Measurements from ENCODE around the gene NPHP1.
A peak's percentile ranks its signal among the peaks of the same experiment; 100 is the strongest.

NPHP1 gene

DNA sequence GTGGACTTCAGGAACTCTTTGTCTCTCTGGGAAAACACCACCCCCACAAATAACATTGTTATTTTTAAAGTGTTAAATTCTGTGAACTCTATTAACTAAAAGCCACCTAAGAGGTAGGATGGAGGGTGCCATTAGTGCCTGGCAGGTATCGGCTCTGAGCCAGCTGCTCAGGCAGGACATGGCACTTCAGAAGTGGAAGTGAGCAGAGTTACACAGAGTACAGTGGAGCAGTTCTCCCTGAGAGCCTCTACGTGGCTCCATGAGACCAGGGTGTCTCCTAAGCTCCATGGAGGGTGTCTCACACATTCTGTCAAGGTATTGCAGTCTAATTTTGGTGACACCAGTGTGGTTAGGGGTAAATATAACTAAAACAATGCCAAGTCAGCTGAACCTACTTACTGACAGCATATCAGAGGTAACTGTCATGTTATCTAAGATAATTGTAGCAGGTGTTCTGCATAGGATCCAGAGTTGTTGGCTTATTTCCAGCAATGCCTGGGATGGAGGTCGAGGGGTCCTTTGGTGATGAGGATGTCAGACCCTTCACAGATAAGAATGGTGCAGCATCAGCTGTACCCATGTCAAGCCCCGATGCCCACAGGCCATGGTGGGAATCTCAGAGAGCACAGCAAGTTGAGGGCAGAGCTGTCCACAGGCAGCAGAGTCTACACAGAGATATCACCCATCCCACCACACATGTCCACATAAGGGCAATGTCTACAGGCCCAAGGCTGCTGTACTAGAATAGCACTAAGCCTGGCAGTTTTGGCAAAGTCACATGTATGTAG lies 80.6 kb downstream of the NPHP1 start:
- H3K4me3 ChIP-seq (ENCODE audit: low read length) = no peak overlapping the region
- DNase-seq (ENCODE audit: low read depth) = no peak
- TF ChIP-seq, protein P1, sequence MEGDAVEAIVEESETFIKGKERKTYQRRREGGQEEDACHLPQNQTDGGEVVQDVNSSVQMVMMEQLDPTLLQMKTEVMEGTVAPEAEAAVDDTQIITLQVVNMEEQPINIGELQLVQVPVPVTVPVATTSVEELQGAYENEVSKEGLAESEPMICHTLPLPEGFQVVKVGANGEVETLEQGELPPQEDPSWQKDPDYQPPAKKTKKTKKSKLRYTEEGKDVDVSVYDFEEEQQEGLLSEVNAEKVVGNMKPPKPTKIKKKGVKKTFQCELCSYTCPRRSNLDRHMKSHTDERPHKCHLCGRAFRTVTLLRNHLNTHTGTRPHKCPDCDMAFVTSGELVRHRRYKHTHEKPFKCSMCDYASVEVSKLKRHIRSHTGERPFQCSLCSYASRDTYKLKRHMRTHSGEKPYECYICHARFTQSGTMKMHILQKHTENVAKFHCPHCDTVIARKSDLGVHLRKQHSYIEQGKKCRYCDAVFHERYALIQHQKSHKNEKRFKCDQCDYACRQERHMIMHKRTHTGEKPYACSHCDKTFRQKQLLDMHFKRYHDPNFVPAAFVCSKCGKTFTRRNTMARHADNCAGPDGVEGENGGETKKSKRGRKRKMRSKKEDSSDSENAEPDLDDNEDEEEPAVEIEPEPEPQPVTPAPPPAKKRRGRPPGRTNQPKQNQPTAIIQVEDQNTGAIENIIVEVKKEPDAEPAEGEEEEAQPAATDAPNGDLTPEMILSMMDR (conservative IDR thresholded peaks at IDR 0.05; ENCODE audit: low read depth, low read length) = no peak

DNA sequence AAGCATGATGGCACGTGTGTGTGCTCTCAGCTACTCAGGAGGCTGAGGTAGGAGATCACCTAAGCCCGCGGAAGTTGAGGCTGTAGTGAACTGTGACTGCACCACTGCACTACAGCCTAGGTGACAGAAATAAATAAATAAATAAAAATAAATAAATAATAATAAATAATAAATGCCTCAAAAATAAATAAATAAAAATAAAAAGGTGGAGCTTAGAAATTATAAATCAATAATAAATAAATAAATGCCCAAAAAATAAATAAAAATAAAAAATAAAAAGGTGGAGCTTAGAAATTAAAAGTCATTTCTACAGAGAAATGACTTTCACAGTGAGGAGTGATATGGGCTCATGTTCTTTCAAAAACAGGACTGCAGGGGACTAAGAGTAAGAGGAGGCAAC lies 83.2 kb downstream of the NPHP1 start:
- TF ChIP-seq, protein P1 (conservative IDR thresholded peaks at IDR 0.05; ENCODE audit: low read depth, low read length) = no peak
- no peak for DNase-seq (ENCODE audit: low read depth)
- no peak overlapping the region for H3K4me3 ChIP-seq (ENCODE audit: low read length)

DNA sequence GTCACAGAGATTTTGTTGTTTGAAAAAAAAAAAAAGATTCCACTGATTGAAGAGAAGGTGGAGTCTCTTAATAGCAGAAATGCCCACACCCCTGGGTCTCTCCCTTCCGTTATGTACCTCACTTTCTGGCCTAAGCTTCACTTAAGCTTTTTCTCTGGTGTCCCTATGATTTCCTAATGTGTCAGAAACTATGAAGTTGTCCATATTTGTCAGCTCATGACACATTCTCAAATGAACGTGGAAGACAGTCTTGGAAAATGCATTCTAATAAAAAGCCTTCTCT lies 83.8 kb downstream of the NPHP1 start:
- DNase-seq (ENCODE audit: low read depth) = no peak
- TF ChIP-seq, protein P1 (conservative IDR thresholded peaks at IDR 0.05; ENCODE audit: low read depth, low read length) = no peak
- no peak overlapping the region for H3K4me3 ChIP-seq (ENCODE audit: low read length)

DNA sequence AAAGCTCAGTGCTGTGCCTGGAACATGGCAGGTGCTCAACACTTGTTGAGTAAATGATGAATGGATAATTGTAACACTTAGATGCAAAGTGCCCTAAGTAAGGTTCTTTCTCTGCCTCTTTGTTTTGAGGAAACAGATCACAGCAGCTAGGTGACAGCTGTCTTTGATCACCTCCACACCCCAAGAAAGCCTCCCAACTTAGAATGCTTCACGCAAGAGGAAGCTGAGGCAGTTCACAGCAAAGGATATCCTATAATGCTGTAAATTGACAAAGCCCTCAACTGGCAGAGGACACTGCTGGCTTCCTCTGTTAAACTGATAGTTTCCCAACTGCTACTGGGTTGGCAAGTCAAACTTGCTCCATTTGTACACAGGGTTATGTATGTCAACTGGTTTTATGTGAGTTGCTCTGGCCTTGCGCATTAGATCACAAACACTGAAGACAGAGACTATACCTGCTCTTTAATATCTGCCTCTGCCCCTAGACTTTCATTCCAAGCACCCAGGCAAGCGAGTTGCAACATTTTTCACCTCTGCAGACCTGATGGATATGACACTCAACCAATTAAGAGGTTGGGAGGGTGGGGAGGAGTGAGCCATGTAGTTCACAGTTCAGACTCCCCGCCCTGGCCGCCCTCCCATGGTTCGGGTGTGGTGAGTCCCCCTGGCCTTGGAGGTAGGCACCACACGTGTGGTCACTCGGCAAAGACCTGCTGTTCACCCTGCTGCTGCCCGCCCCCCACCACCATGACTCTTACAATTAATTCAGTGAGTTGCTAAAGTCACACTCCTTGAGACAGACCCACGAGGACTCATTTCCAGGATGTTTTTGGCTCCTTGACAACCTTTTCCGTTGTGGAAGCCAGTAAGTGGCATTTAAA lies 84.4 kb downstream of the NPHP1 start:
- no peak for DNase-seq (ENCODE audit: low read depth)
- no peak overlapping the region for H3K4me3 ChIP-seq (ENCODE audit: low read length)
- TF ChIP-seq, protein P1 (conservative IDR thresholded peaks at IDR 0.05; ENCODE audit: low read depth, low read length) = no peak

DNA sequence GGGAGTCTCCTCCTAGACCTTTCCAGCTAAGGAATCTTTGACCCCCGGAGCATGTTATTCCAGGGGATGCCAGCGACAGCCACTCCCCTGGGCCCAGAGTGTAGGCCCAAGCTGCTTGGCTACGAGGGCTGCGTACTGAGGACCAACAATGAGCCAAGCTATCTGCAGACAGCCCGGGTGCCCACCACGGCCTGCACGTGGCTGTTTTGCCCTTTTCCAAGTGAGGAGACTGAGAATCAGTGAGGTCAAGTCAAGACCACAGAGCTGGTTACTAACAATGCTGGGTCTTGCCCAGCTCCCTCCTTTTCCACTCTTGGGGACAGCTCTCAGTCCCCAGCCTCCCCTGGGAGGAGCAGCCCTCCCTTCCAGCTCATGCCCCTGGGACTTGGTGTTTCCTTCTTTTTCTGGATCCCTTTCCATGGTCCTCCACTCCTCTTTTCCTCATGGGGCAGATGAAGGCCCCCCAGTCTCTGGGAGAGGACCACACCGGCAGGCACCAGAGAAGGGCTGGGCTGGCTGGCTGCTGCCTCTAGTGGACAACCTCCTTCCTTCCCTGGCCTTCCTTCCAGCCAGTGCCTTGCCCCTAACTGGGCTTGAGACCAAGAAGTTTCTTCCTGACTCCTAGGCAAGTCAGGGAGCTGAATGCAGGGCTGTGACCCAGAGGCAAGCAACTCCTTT lies 88.6 kb downstream of the NPHP1 start:
- peak overlapping the region; percentile 55 for H3K4me3 ChIP-seq (ENCODE audit: low read length)
- DNase-seq (ENCODE audit: low read depth) = no peak
- TF ChIP-seq, protein P1 (conservative IDR thresholded peaks at IDR 0.05; ENCODE audit: low read depth, low read length) = peak; percentile 81

DNA sequence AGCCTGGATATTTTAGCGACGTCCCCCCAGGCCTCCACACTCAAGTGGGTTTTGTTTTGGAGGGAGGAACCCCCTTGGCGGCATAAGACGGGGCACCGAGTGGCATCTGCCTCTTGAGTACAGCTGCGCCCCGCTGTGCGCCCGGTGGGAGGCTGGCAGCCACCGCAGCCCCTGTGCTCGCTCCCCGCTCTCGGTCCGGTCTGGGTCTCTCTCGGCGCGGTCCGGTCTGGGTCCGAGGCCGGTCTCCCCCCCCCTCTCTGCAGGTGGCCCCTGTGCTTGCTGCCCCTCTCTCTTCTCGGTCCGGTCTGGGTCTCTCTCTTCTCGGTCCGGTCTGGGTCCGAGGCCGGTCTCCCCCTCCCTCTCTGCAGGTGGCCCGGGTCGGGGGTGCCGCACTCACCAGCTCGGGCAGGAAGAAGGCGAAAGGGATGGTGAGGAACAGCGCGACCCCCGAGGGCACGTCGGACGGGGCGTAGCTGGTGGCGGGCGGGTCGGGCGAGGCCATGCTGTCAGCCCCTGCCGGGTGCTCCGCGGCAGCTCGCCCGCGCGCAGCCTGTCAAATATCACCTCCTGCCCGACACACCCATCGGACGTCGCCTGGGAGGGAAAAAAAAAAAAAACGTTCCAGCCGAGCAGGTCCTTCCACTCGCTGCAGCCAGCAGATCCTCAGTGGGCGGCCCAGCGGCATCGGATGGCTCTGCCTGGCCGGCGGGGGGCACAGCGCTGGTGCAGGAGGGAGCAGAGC lies 89.4 kb downstream of the NPHP1 start, which contains the start of gene MALL:
MALL (minus strand) TSS at position 532 of the 742 bp plus-strand sequence; CDS start at position 502, 30 bp downstream.
- TF ChIP-seq, protein P1 (conservative IDR thresholded peaks at IDR 0.05; ENCODE audit: low read depth, low read length) = no peak
- DNase-seq (ENCODE audit: low read depth) = no peak
- H3K4me3 ChIP-seq (ENCODE audit: low read length) = peak within 1 kb of the TSS; percentile 55

All from retinal pigment epithelial cell (primary cell).